K562 (cell line): Measurements from ENCODE around the gene BNC2. TPM values are rescaled to one million over a fixed set of nuclear protein-coding genes. Genes with fewer than 3 reads are reported as not detected.

ENCODE experiments used
- ATAC-seq: fragments of 200-7000 bp; cut with Tn5 transposase; 3 replicates; pipeline ENCODE4 v1.9.1; 2020; ENCODE audit warnings: moderate library complexity
- BruUV-seq: library from RNA; stranded (reverse); fragments of 400-500 nt; replicated peaks from 2 replicates; lab custom pipeline; 2021; lab: Mats Ljungman, UMichigan
- CTCF ChIA-PET: fragments of 300-600 bp; formaldehyde crosslinking; extraction: SDS; loops from one replicate; lab custom pipeline; 2021; ENCODE audit warnings: low intra/inter-chr PET ratio; lab: Yijun Ruan, JAX
- POLR2A ChIA-PET: fragments of 300-600, 350-650 bp; sonication (Branson Sonifier 250); formaldehyde crosslinking; extraction: SDS; loops from one replicate; lab custom pipeline; 2021; ENCODE audit warnings: antibody characterized with exemption, inconsistent platforms; lab: Yijun Ruan, JAX
- DNase-seq, 4 experiments: peaks; one replicate each; pipeline versions ENCODE4 v3.0.0 to v3.0.0-alpha.2; 2011 to 2018; ENCODE audit warnings: low spot score in 3 of 4, mixed read lengths in 3 of 4; ENCODE audit errors: extremely low read depth in 1 of 4
- FAIRE-seq: peaks from 2 replicates; lab custom pipeline; 2011; peaks lifted over from hg19 to GRCh38; lab: Jason Lieb, UNC
- H2AFZ ChIP-seq: 2 replicates; pipeline ENCODE4 v1.6.0; 2011; ENCODE audit warnings: low read depth, low read length, control low read depth, inconsistent platforms
- H3K27ac ChIP-seq: fragments of 200-600 bp; 3 replicates; pipeline ENCODE4 v1.8.0; 2011; ENCODE audit warnings: low read depth, mild to moderate bottlenecking, control low read depth, inconsistent platforms, low read length, moderate library complexity, mixed read lengths; ENCODE audit errors: extremely low read depth
- H3K27me3 ChIP-seq, 2 experiments: fragments of 300-600 bp in 1 of 2; 2 replicates in 1 of 2; 3 replicates in 1 of 2; pipeline versions ENCODE4 v1.6.0 to v1.8.0; 2011; ENCODE audit warnings: inconsistent platforms in 2 of 2, low read length in 2 of 2, mild to moderate bottlenecking in 1 of 2, mixed read lengths in 1 of 2, moderate library complexity in 1 of 2; ENCODE audit not compliant: control insufficient read depth in 2 of 2, insufficient read depth in 2 of 2
- H3K36me3 ChIP-seq: fragments of 300-600 bp; 3 replicates; pipeline ENCODE4 v1.8.0; 2011; ENCODE audit warnings: mild to moderate bottlenecking, low read length, inconsistent platforms; ENCODE audit not compliant: control insufficient read depth, insufficient read depth
- H3K4me1 ChIP-seq, 2 experiments: fragments of 200-600 bp in 1 of 2; replicated peaks in 1 of 2; 2 replicates in 1 of 2; 3 replicates in 1 of 2; pipeline versions ENCODE4 v1.5.1 to v1.8.0; 2011; ENCODE audit warnings: inconsistent platforms in 2 of 2, low read length in 2 of 2, mild to moderate bottlenecking in 1 of 2, mixed read lengths in 1 of 2, moderate library complexity in 1 of 2; ENCODE audit not compliant: control insufficient read depth in 2 of 2, insufficient read depth in 2 of 2
- H3K4me2 ChIP-seq: 2 replicates; pipeline ENCODE4 v1.6.1; 2011; ENCODE audit warnings: low read length, control low read depth, inconsistent platforms, mixed read lengths; ENCODE audit not compliant: insufficient read depth
- H3K4me3 ChIP-seq: fragments of 200-600 bp; sonication (generic), shearing (Covaris generic); 2 replicates; pipeline ENCODE4 v1.5.1; 2016; ENCODE audit warnings: control low read depth, inconsistent platforms
- H3K79me2 ChIP-seq: fragments of 200-600 bp; 3 replicates; pipeline ENCODE4 v1.8.0; 2011; ENCODE audit warnings: low read length, inconsistent platforms; ENCODE audit not compliant: control insufficient read depth, insufficient read depth
- H3K9ac ChIP-seq, 2 experiments: 2 replicates each; pipeline versions ENCODE4 v1.6.0 to v1.6.1; 2011; ENCODE audit warnings: low read depth in 2 of 2, low read length in 2 of 2, control low read depth in 1 of 2, inconsistent platforms in 1 of 2, mild to moderate bottlenecking in 1 of 2, mixed read lengths in 1 of 2; ENCODE audit not compliant: insufficient read depth in 1 of 2
- H3K9me1 ChIP-seq: one replicate; pipeline ENCODE4 v1.6.0; 2011; ENCODE audit warnings: inconsistent platforms, mild to moderate bottlenecking, low read length, moderate library complexity; ENCODE audit not compliant: control insufficient read depth, insufficient read depth
- H3K9me3 ChIP-seq: replicated peaks from 2 replicates; pipeline ENCODE4 v1.5.1; 2011; ENCODE audit warnings: low read depth, low read length, inconsistent platforms; ENCODE audit not compliant: control insufficient read depth, insufficient read depth
- H4K20me1 ChIP-seq: replicated peaks from 2 replicates; pipeline ENCODE4 v1.6.1; 2011; ENCODE audit warnings: low read length, inconsistent platforms, mixed read lengths; ENCODE audit not compliant: control insufficient read depth, insufficient read depth
- ASH1L ChIP-seq: fragments of 450-650 bp; IDR thresholded peaks from 2 replicates; pipeline ENCODE4 v1.6.1; 2018; ENCODE audit warnings: borderline replicate concordance, mild to moderate bottlenecking, low read depth; ENCODE audit not compliant: partially characterized antibody
- CREB3 ChIP-seq: fragments of 450-650 bp; conservative IDR thresholded peaks from 2 replicates; pipeline ENCODE4 v1.6.1; 2016; ENCODE audit warnings: missing genetic modification characterization, low read depth, mild to moderate bottlenecking, missing compliant biosample characterization, moderate library complexity
- CREM ChIP-seq: IDR thresholded peaks from 2 replicates; pipeline ENCODE4 v1.6.1; 2014; ENCODE audit warnings: antibody characterized with exemption, low read depth
- CTBP1 ChIP-seq: fragments of 450-650 bp; IDR thresholded peaks from 2 replicates; pipeline ENCODE4 v1.6.1; 2016; ENCODE audit warnings: borderline replicate concordance
- HSF4 ChIP-seq: fragments of 250-450 bp; sonication (Bioruptor Pico); IDR thresholded peaks from 2 replicates; pipeline ENCODE4 v2.1.2; 2022; ENCODE audit warnings: mild to moderate bottlenecking, moderate library complexity, borderline replicate concordance
- LCOR ChIP-seq: sonication (generic); formaldehyde crosslinking; IDR thresholded peaks from 2 replicates; pipeline ENCODE4 v1.8.0; 2022; ENCODE audit warnings: mild to moderate bottlenecking, missing genetic modification reagents
- WGBS: fragments of 100-300 bp; shearing (Covaris generic); methylation state at CpG from one replicate; pipeline ENCODE4 v1.1.6; 2016; ENCODE audit warnings: low coverage, mixed read lengths; ENCODE audit not compliant: insufficient coverage; ENCODE audit errors: missing lambda C conversion rate; 5-methylcytosine and 5-hydroxymethylcytosine counted together
- in situ Hi-C: fragments of 300-500 bp; cut with MboI; formaldehyde crosslinking; loops from 4 replicates; pipeline ENCODE4 v1.15.0; 2018; ENCODE audit warnings: inconsistent platforms, mixed read lengths
- intact Hi-C: fragments of 100-400 bp; cut with micrococcal nuclease; formaldehyde crosslinking; loops from 2 replicates; pipeline ENCODE4 v1.14.2; 2022
- polyA plus RNA-seq, 8 experiments: library from polyadenylated mRNA; depleted of rRNA in 4 of 8; stranded (reverse) in 5 of 8; unstranded in 3 of 8; fragments of >200 nt; fragmentation: Nextera tagmentation in 2 of 8; fragmentation: Illumina TruSeq in 1 of 8; extraction: Ambion mirVana in 2 of 8; extraction: Trizol in 1 of 8; gene quantifications; 2 replicates each; pipeline versions ENCODE4 v1.2.1 to v1.2.3, GENCODE V29; 2011 to 2014; ENCODE audit warnings: inconsistent platforms in 1 of 8, missing spikeins in 1 of 8
- total RNA-seq, 7 experiments: library from RNA; depleted of rRNA in 6 of 7; stranded (reverse); fragments of >200 nt in 6 of 7; fragmentation: Illumina TruSeq in 2 of 7; extraction: Trizol in 2 of 7; gene quantifications; 2 replicates each; pipeline versions ENCODE4 v1.2.1 to v1.2.3, GENCODE V29; 2011 to 2021; ENCODE audit warnings: low replicate concordance in 1 of 7
- TF ChIP-seq, protein P1 (sequence below): fragments of 450-650 bp; formaldehyde crosslinking; conservative IDR thresholded peaks from 2 replicates; pipeline ENCODE4 v1.4.0; 2022; ENCODE audit warnings: mild to moderate bottlenecking, missing genetic modification characterization

Gene BNC2
- total and polyA plus RNA-seq, 9 of the 15 experiments (the other 6 are each of a cell fraction or from before 2014, with no cell fraction given) = not detected

DNA sequence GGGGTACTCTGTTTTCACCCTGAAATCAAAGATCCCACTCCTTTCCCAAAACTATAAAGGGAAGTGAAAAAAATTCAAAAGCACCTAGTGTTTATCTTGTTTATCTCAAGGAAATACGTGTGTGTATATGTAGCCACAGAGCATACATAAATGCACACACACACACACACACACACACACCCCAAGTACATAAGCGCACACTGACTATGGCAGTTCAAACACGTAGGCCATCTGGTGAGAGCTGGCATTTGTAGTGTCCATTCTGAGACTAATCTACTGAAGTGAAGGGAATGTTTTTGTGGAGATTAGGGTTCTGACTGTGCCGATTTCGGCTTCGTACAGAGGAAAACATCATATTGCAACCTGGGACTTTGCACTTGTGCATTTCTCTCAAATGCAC is 451.7 kb downstream of the BNC2 start (continued):
- TF ChIP-seq CREB3 (no peak), HSF4 (CRISPR knock-in tag) (no peak), CREM (no peak)

DNA sequence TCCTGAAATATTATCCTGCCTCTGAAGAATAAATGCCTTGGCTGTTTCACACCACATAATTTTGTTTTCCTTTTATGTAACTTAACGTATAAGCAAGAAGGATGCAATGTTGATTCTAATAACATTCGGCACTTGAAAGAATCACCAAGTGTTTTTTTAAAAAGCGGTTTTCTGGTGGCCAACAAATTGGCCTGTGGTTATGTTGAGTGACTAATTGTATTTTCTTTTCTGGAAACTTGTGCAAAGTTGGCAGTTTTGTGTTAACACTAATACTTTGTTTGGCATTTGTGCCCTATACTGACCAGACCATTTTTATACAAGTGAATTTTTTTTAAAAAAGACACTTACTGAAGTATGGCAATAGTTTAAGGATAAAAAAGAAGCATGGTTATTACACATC is 452.7 kb downstream of the BNC2 start:
- Histone ChIP-seq H3K9me1 (no peaks in the 10 kb centered on the region), H3K4me1 (no peaks in the 10 kb centered on the region), H3K36me3 (no peaks in the 10 kb centered on the region), H3K27me3 (no peaks in the 10 kb centered on the region), H3K27ac (no peak overlapping the region), H4K20me1 (no peaks in the 10 kb centered on the region), H3K4me3 (no peak overlapping the region), H2AFZ (no peak overlapping the region), H3K79me2 (no peaks in the 10 kb centered on the region), H3K4me2 (no peak overlapping the region), H3K9ac (no peak overlapping the region), H3K9me3 (no peaks in the 10 kb centered on the region)
- in situ Hi-C loops (no loop called here), intact Hi-C loops (no loop called here)
- ChIA-PET CTCF (no interaction called here), POLR2A (no interaction called here)
- TF ChIP-seq, protein P1, sequence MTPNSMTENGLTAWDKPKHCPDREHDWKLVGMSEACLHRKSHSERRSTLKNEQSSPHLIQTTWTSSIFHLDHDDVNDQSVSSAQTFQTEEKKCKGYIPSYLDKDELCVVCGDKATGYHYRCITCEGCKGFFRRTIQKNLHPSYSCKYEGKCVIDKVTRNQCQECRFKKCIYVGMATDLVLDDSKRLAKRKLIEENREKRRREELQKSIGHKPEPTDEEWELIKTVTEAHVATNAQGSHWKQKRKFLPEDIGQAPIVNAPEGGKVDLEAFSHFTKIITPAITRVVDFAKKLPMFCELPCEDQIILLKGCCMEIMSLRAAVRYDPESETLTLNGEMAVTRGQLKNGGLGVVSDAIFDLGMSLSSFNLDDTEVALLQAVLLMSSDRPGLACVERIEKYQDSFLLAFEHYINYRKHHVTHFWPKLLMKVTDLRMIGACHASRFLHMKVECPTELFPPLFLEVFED (CRISPR knock-in tag) = no peak
- TF ChIP-seq LCOR (CRISPR knock-in tag) (no peak), CTBP1 (no peak), ASH1L (no peak)
- no TSS peak for BruUV-seq
- FAIRE-seq (no peak), ATAC-seq (no peak), DNase-seq (no peak)
- WGBS = 0% methylated on average over 3 of the region's 3 CpGs
